A673 (cell line): Measurements from ENCODE around the gene WSCD2.

Experiments
- CTCF ChIP-seq: fragments of 300-800, 200-600 bp; sonication (generic); conservative IDR thresholded peaks from 2 replicates; pipeline ENCODE4 v1.5.1; 2017; ENCODE audit warnings: low read depth, mild to moderate bottlenecking, antibody characterized with exemption, low read length, moderate library complexity, mixed read lengths
- EZH2 ChIP-seq: fragments of 200-600 bp; sonication (generic); IDR thresholded peaks from 2 replicates; pipeline ENCODE4 v1.6.1; 2017; ENCODE audit warnings: borderline replicate concordance, low read depth, mild to moderate bottlenecking, mixed read lengths, antibody characterized with exemption, low read length; ENCODE audit not compliant: poor library complexity, severe bottlenecking

DNA sequence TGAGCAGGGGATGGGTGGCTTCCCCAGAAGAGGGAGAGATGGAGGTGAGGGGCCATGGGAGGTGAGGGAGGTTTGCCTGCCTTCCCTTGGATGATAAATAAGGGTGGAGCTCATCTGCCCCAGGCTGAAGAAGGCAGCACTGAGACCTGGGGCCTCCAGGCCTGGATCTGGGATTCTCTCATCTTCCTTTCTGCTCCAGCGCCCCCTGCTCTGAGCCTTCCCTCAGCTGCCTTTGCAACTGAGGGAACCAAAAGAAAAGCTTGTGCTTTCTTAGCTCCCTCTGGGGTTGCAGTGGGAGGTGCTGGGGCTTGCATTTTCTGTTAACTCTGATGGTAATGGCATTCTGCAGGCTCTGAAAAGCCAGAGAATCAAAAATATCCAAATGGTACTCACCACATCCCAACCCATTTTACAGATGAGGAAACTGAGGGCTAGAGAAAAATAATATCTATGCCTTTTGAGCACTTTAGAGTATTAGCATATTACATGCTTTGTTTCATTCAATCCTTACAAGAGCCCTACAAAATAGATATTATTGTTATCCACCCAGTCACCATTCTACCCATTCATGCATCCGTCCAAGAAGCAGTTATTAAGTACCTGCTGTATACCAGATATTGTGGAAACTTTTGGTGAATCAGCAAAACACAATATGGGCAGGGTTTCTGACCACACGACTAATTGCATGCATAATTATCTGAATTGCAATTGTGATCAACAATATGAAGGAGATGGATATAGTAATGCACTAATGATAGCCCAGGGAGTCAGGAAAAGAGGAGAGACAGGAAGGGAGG is 102.2 kb downstream of the WSCD2 start:
- TF ChIP-seq CTCF (no peak), EZH2 (no peak)
